Measurements from ENCODE around the gene EFTUD2.
A peak's percentile ranks its signal among the peaks of the same experiment; 100 is the strongest.
"Not testable (repeated sequence)": the region's sequence is repeated elsewhere in the genome, so short reads cannot be mapped to it uniquely, and the experiment has no call there.

The EFTUD2 gene

DNA sequence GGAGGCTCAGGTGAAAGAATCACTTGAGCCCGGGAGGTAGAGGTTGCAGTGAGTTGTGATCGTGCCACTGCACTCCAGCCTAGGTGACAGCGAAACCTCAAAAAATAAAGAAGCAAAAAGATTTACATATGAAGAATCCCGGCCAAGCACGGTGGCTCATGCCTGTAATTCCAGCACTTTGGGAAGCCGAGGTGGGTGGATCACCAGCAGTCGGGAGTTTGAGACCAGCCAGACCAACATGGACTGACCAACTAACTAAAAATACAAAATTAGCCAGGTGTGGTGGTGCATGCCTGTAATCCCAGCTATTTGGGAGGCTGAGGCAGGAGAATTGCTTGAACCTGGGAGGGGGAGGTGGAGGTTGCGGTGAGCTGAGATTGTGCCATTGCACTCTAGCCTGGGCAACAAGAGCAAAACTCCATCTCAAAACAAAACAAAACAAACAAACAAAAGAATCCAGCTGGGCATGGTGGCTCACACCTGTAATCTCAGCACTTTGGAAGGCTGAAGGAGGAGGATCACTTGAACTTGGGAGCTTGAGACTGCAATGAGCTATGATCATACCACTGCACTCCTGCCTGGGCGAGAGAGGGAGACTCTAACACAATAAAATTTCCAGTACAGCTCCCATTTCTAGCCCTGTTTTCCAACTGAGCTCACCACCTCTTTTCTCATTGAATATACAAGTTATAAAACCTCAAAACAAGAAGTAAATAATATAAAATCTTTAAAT is 90.4 kb downstream of the EFTUD2 start:
- DNase-seq (ENCODE audit: low spot score): not testable (repeated sequence)

DNA sequence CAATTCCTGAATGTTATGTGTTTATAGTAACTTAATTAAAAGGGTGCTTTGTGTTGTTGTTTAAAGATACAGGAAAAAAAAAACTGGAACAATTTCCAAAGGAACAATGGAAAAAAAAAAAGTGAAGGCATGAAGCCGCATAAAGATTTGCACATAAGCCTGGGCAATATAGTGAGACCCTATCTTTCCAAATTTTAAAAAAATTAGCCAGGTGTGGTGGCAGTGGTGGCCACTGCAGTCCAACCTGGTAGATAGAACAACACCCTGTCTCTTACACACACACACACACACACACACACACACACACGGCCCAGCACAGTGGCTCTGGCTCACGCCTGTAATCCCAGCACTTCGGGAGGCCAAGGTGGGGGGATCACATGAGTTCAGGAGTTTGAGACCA is 91.1 kb downstream of the EFTUD2 start:
- DNase-seq (ENCODE audit: low spot score): no peak

DNA sequence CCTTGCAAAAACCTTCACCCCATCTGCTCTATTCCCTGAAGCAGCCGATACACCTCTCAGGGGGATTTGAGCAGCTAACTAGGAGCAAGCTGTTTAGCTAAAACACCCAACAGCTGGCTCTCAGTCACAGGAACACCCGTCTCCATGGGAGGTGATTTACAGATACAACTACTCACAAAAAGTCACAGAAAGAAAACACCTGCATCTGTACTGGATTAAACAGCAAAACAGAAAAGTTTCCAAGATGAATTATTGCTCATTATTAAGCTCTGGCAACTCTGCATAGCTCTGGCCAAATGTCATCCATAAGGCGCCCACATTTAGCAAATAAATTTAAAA is 91.5 kb downstream of the EFTUD2 start:
- DNase-seq (ENCODE audit: low spot score): peak; percentile 42

DNA sequence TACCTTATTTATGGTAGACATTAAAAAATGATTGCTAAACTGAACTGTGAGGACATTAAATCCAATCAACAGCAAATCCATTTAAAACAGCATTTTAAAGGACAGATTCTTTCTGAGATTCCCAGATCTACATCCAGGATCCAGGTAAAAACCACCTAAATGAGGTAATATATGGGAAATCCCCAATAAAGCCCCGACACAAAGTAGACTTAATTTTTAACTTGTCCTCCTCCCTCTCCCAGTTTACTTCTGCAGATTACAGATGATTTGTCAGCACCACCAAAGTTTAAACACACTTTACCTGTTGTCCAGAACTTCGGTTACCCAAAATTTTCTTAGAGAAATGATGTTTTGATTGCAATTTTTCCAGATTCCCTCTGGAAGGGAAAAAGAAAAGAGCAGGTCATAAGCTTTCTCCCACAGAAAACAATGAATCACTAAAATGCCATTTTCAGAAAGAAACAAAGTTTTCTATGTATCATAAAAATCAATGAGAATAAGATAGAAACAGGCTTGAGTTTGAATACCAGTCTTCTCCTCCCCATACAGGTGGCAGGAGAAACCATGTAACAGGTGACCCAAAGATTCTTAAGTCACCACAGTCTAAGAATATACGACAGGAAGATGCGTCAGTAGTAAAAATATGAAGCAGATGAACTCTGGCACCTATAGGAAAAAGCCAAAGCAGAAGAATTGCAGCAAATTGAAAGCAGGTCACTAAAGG is 92.0 kb downstream of the EFTUD2 start:
- no peak for DNase-seq (ENCODE audit: low spot score)

DNA sequence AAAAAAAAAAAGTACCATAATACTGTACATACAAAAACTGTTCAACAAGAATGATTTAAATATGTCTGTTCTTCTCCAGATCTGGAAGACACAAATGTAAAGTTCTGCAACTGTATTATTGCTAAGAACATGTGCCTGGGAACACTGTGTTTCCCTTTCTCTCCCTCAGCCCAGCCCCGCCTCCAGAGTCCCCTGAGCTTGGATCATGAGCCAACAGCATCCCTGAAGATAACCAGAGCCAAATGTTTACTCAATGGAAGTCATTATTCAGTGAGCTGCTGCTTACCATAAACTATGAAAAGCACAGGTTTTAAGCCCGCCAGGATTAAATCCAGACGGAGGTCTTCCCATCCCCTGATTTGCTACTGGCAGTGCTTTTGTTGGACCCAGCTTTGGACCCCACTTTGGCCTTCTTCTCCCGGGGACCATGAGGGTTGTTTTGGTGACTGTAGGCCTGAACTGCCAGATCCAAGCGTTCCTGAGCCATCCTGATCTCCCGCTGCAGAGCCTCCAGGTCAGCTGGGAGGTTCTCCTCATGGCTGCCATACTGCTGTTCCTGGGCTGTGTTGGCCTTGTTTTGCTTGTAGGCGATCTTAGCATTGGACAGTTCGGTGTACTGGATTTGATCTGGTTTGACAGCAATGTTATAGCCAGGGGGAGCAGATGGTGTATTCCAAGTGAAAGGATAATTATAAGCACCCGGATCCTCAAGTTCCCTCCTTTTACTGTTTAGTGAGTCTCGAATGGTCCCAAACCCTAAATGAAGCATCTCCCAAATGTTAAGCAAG is 94.7 kb downstream of the EFTUD2 start:
- no peak for DNase-seq (ENCODE audit: low spot score)

DNA sequence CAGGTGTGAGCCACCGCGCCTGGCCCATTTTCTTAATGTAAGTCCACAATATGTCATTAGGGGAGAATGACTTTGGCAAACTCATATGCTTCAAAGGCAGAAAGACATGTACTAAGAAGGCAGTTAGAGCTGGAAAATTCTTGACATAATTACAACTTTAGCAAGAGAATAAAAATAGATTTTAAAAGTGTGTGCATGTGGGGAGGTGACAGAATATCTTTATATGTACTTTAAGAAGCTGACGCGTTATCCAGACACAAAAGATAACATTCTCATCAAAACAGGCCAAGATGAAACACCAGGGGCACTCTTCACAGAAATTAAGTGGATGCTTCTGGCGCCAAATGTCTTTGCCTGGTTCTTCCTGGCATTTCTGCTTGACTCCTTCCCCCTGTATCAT is 97.4 kb downstream of the EFTUD2 start:
- no peak for DNase-seq (ENCODE audit: low spot score)

Data from AG08395 (cell line).